Measurements from ENCODE around the gene LTB4R.

GRCh38 chr14:24283796-24284460, 27.4 kb upstream of the LTB4R start:
- TF ChIP-seq TAF1 (IDR thresholded peaks at IDR 0.05; ENCODE audit: borderline replicate concordance, insufficient read depth, low read length) (no peak), FOXP2 (optimal IDR thresholded peaks at IDR 0.05; ENCODE audit: borderline replicate concordance, extremely low read depth, extremely low read length, insufficient read depth) (no peak)
- TF ChIP-seq, protein P1, sequence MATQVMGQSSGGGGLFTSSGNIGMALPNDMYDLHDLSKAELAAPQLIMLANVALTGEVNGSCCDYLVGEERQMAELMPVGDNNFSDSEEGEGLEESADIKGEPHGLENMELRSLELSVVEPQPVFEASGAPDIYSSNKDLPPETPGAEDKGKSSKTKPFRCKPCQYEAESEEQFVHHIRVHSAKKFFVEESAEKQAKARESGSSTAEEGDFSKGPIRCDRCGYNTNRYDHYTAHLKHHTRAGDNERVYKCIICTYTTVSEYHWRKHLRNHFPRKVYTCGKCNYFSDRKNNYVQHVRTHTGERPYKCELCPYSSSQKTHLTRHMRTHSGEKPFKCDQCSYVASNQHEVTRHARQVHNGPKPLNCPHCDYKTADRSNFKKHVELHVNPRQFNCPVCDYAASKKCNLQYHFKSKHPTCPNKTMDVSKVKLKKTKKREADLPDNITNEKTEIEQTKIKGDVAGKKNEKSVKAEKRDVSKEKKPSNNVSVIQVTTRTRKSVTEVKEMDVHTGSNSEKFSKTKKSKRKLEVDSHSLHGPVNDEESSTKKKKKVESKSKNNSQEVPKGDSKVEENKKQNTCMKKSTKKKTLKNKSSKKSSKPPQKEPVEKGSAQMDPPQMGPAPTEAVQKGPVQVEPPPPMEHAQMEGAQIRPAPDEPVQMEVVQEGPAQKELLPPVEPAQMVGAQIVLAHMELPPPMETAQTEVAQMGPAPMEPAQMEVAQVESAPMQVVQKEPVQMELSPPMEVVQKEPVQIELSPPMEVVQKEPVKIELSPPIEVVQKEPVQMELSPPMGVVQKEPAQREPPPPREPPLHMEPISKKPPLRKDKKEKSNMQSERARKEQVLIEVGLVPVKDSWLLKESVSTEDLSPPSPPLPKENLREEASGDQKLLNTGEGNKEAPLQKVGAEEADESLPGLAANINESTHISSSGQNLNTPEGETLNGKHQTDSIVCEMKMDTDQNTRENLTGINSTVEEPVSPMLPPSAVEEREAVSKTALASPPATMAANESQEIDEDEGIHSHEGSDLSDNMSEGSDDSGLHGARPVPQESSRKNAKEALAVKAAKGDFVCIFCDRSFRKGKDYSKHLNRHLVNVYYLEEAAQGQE (IDR thresholded peaks at IDR 0.05; ENCODE audit: insufficient read depth in 1 of 2, low read depth in 2 of 2, low read length in 2 of 2), result no peak

Data from PFSK-1 (cell line).